SH-SY5Y (cell line): ENCODE results near the gene GHR.

Experiments used
- GATA2 ChIP-seq: IDR thresholded peaks from 2 replicates; pipeline ENCODE4 v1.6.1; 2011; ENCODE audit warnings: mild to moderate bottlenecking, low read depth, low read length
- GATA3 ChIP-seq: IDR thresholded peaks from 2 replicates; pipeline ENCODE4 v1.6.1; 2011; ENCODE audit warnings: low read depth, mild to moderate bottlenecking, low read length, moderate library complexity

The GHR gene

GRCh38 chr5:42680046-42680445 is 256.8 kb downstream of the GHR start:
- TF ChIP-seq GATA2: no peak
- TF ChIP-seq GATA3: no peak

- no peak for TF ChIP-seq GATA2
- TF ChIP-seq GATA3: no peak
These were observed 266.2 kb downstream of the GHR start for GRCh38 chr5:42689391-42689790.

- TF ChIP-seq GATA2 (no peak), GATA3 (no peak)
These were observed 268.2 kb downstream of the GHR start for GRCh38 chr5:42691413-42691937.

- TF ChIP-seq GATA2 (no peak), GATA3 (no peak)
These were observed 278.3 kb downstream of the GHR start for GRCh38 chr5:42701351-42702059.

GRCh38 chr5:42703238-42703637 is 280.0 kb downstream of the GHR start:
- TF ChIP-seq GATA3 (no peak), GATA2 (no peak)

- TF ChIP-seq GATA3: no peak
- no peak for TF ChIP-seq GATA2
These were observed 292.5 kb downstream of the GHR start for GRCh38 chr5:42715785-42716184.

GRCh38 chr5:42718591-42718990 is 295.4 kb downstream of the GHR start:
- TF ChIP-seq GATA3 (no peak), GATA2 (no peak)

- TF ChIP-seq GATA3 (no peak), GATA2 (no peak)
These were observed 295.8 kb downstream of the GHR start for GRCh38 chr5:42719034-42719433.

- TF ChIP-seq GATA3: no peak
- TF ChIP-seq GATA2: peak; percentile 36; the same call in 1 of the 2 replicates
These were observed 297.0 kb downstream of the GHR start for GRCh38 chr5:42720251-42720650.

GRCh38 chr5:42721484-42721883 is 298.2 kb downstream of the GHR start:
- TF ChIP-seq GATA2 (no peak), GATA3 (no peak)

GRCh38 chr5:42740920-42741319 is 317.7 kb downstream of the GHR start:
- no peak for TF ChIP-seq GATA3
- TF ChIP-seq GATA2: no peak

- TF ChIP-seq GATA3: no peak
- TF ChIP-seq GATA2: no peak
These were observed 322.2 kb downstream of the GHR start for GRCh38 chr5:42745426-42745825.

GRCh38 chr5:42745856-42746255 is 322.6 kb downstream of the GHR start:
- no peak for TF ChIP-seq GATA2
- TF ChIP-seq GATA3: no peak

- no peak for TF ChIP-seq GATA2
These were observed 325.8 kb downstream of the GHR start for GRCh38 chr5:42749020-42749419.

GRCh38 chr5:42750507-42750906 is 327.3 kb downstream of the GHR start:
- no peak for TF ChIP-seq GATA2
- no peak for TF ChIP-seq GATA3
